ENCODE results near the gene SIN3B. TPM values are rescaled to one million over a fixed set of nuclear protein-coding genes. Genes with fewer than 3 reads are reported as not detected.

Gene SIN3B
- total and polyA plus RNA-seq, 2 of the 13 experiments (the other 11 are each of a cell fraction or from before 2014, with no cell fraction given) = 12.9 to 25.7 TPM

DNA sequence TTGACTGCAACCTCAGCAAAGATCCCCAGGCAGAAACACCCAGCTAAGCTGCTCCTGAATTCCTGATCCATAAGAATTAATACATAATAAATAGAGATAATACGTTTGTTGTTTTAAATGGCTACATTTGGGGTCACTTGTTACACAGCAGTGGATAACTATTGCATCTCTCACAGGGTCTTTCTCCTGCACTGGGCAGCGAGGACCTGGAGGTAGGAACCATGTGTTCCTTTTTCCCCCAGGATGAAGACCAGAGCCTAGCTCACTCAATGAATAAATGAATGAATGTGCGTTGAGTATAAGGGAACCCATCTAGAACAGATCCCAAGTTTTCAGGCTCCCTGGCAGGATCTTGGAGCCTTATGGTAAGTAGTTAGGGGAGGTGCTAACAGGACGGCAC, 90.3 kb downstream of the SIN3B start:
- Histone ChIP-seq H4K20me1 (ENCODE audit: insufficient read depth, low read length) (no peaks in the 10 kb centered on the region), H2AFZ (ENCODE audit: low read length) (no peak overlapping the region), H3K27me3 (ENCODE audit: control insufficient read depth in 1 of 2, insufficient read depth in 2 of 2, low read length in 2 of 2) (peaks cover 0 to 15% of the 10 kb centered on the region in 2 experiments; a peak in 3 of 5 replicates), H3K36me3 (replicated peaks in 1 of 2; ENCODE audit: control insufficient read depth in 1 of 2, insufficient read depth in 2 of 2, low read length in 2 of 2) (no peaks in the 10 kb centered on the region), H3K9me3 (ENCODE audit: low read length) (no peaks in the 10 kb centered on the region), H3K27ac (ENCODE audit: extremely low read length, insufficient read depth, low read length) (no peak overlapping the region), H3K4me1 (ENCODE audit: insufficient read depth, low read length) (no peaks in the 10 kb centered on the region), H3K9ac (ENCODE audit: insufficient read depth, low read depth, low read length) (no peak overlapping the region), H3K79me2 (ENCODE audit: insufficient read depth, low read length) (no peaks in the 10 kb centered on the region), H3K4me2 (ENCODE audit: low read depth, low read length) (no peak overlapping the region), H3K4me3 (replicated peaks in 1 of 3; ENCODE audit: insufficient read depth in 1 of 3, low read depth in 2 of 3, low read length in 3 of 3) (no peak overlapping the region)
- FAIRE-seq (no peak), DNase-seq (ENCODE audit: low spot score) (no peak), ATAC-seq (no peak)
- TF ChIP-seq MIER2 (CRISPR knock-in tag; IDR thresholded peaks at IDR 0.05) = no peak
- TF ChIP-seq EZH2 (conservative IDR thresholded peaks at IDR 0.05; ENCODE audit: low read depth, low read length) = no peak
- TF ChIP-seq RBAK (CRISPR knock-in tag; IDR thresholded peaks at IDR 0.05) = peak; percentile 77; the same call in 1 of the 2 replicates
- BruUV-seq (replicated peaks) = no TSS peak
- ChIA-PET CTCF (ENCODE audit: low intra/inter-chr PET ratio, low total read pairs) (no interaction called here), POLR2A (no interaction called here)
- in situ Hi-C loops (cut with HindIII; ENCODE audit: extremely low pct_ligation_motif_present, low pct_unique_long_range_greater_than_20kb) (no loop called here), intact Hi-C loops (cut with micrococcal nuclease; ENCODE audit: unreplicated experiment) (no loop called here)
- WGBS (ENCODE audit: low lambda C conversion rate) = 11% methylated on average over 4 of the region's 4 CpGs

GRCh38 chr19:16920816-16921529, 91.8 kb downstream of the SIN3B start:
- FAIRE-seq (no peak), DNase-seq (ENCODE audit: low spot score) (no peak), ATAC-seq (no peak)
- peaks cover 0 to 15% of the 10 kb centered on the region in 2 experiments; a peak in 3 of 5 replicates for H3K27me3 ChIP-seq (ENCODE audit: control insufficient read depth in 1 of 2, insufficient read depth in 2 of 2, low read length in 2 of 2)
- H3K27ac ChIP-seq (ENCODE audit: extremely low read length, insufficient read depth, low read length) = no peak overlapping the region
- H3K4me1 ChIP-seq (ENCODE audit: insufficient read depth, low read length) = no peaks in the 10 kb centered on the region
- H4K20me1 ChIP-seq (ENCODE audit: insufficient read depth, low read length) = no peaks in the 10 kb centered on the region
- POLR2A ChIA-PET = no interaction called here
- no peaks in the 10 kb centered on the region for H3K36me3 ChIP-seq (replicated peaks in 1 of 2; ENCODE audit: control insufficient read depth in 1 of 2, insufficient read depth in 2 of 2, low read length in 2 of 2)
- H3K4me3 ChIP-seq (replicated peaks in 1 of 3; ENCODE audit: insufficient read depth in 1 of 3, low read depth in 2 of 3, low read length in 3 of 3) = no peak overlapping the region
- 23% methylated on average over 7 of the region's 12 CpGs for WGBS (ENCODE audit: low lambda C conversion rate)
- CTCF ChIA-PET (ENCODE audit: low intra/inter-chr PET ratio, low total read pairs) = no interaction called here
- intact Hi-C loops (cut with micrococcal nuclease; ENCODE audit: unreplicated experiment) (no loop called here), in situ Hi-C loops (cut with HindIII; ENCODE audit: extremely low pct_ligation_motif_present, low pct_unique_long_range_greater_than_20kb) (no loop called here)
- no TSS peak for BruUV-seq (replicated peaks)
- H3K9me3 ChIP-seq (ENCODE audit: low read length) = no peaks in the 10 kb centered on the region
- no peak overlapping the region for H3K4me2 ChIP-seq (ENCODE audit: low read depth, low read length)
- TF ChIP-seq ZKSCAN8 (CRISPR knock-in tag; IDR thresholded peaks at IDR 0.05; ENCODE audit: borderline replicate concordance) = no peak
- no peaks in the 10 kb centered on the region for H3K79me2 ChIP-seq (ENCODE audit: insufficient read depth, low read length)
- no peak overlapping the region for H2AFZ ChIP-seq (ENCODE audit: low read length)
- H3K9ac ChIP-seq (ENCODE audit: insufficient read depth, low read depth, low read length) = no peak overlapping the region
